ENCODE results near the gene CPNE2.

The CPNE2 gene

DNA sequence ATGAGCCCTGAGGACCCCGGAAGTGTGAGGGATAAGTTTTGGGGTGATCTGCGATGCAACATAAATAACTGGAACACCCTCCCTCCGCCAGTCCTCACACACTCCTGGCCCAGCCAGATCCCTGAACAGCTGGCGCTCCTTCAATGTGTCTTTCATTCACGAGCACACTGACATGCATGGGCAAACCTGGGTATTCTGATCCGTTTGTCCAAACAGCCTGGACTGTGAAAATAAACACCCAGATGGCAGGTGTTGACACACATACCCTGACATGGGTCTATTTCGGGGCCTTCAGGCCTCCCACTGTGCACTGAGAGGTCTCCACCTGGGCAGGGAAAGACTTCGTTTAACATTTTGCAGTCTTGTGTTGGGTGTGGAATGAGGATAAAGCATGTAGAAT is 3.0 kb upstream of the CPNE2 start:
- H3K27me3 ChIP-seq = no peaks in the 10 kb centered on the region
- no peaks in the 10 kb centered on the region for H3K36me3 ChIP-seq
- DNase-seq = no peak
- no peak overlapping the region for H3K4me3 ChIP-seq
- intact Hi-C loops (cut with DNase I; ENCODE audit: low total_unique reads) = loop anchor here (5.0 kb wide), 2 partner anchors 78 to 198 kb away; no protein-coding TSS in a partner anchor
- no peaks in the 10 kb centered on the region for H3K9me3 ChIP-seq
- TF ChIP-seq, protein P1, sequence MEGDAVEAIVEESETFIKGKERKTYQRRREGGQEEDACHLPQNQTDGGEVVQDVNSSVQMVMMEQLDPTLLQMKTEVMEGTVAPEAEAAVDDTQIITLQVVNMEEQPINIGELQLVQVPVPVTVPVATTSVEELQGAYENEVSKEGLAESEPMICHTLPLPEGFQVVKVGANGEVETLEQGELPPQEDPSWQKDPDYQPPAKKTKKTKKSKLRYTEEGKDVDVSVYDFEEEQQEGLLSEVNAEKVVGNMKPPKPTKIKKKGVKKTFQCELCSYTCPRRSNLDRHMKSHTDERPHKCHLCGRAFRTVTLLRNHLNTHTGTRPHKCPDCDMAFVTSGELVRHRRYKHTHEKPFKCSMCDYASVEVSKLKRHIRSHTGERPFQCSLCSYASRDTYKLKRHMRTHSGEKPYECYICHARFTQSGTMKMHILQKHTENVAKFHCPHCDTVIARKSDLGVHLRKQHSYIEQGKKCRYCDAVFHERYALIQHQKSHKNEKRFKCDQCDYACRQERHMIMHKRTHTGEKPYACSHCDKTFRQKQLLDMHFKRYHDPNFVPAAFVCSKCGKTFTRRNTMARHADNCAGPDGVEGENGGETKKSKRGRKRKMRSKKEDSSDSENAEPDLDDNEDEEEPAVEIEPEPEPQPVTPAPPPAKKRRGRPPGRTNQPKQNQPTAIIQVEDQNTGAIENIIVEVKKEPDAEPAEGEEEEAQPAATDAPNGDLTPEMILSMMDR (IDR thresholded peaks at IDR 0.05) = no peak
- H3K27ac ChIP-seq = no peak overlapping the region
- peaks cover 0 to 30% (median 21%) of the 10 kb centered on the region in 4 donors for H3K4me1 ChIP-seq

DNA sequence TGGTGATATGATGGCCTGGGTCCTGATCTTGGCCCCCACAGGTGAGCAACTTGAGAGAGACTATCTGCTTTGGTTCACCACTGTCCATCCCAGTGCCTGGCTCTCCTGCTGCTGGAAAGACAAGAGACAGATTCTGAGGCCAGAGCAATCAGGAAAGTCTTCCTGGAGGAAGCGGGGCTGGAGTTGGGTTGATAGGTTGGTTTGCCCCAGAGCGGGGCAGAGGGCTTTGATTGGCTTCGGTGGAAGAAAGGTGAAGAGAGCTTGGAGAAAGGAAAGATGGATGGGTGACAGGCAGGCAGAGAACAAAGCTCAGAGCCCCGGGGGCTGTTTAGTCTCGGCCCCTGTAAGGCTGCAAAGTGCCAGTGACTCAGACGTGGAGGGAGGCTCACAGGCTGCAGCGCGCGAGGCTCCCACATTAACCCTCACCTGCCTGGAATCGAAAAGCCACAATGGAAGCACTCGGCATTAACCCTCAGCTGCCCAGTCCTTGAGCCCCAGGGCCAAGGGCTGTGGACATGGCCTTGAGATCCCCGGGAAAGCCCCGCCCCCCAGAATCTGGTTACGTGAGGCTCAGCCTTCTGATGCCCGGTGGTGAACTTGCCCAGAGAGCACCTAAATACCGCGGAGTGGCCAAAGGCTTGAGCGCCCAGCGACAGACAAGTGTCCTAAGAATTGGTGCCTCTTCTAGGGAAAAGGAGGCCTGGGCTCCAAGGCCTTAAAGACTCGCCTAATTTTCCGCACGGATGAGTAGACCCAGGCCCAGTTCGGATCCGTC is 996 bp upstream of the CPNE2 start:
- H3K27me3 ChIP-seq = no peaks in the 10 kb centered on the region
- H3K4me3 ChIP-seq = peak overlapping the region; percentile 59 to 95
- peak; percentile 63 to 80 for DNase-seq
- TF ChIP-seq, protein P1 (IDR thresholded peaks at IDR 0.05) = no peak
- no peaks in the 10 kb centered on the region for H3K9me3 ChIP-seq
- intact Hi-C loops (cut with DNase I; ENCODE audit: low total_unique reads) = loop anchor here (5.0 kb wide), 1 partner anchor 331 kb away; no protein-coding TSS in a partner anchor
- H3K4me1 ChIP-seq = peaks cover 0 to 32% (median 23%) of the 10 kb centered on the region in 4 donors
- H3K36me3 ChIP-seq = no peaks in the 10 kb centered on the region
- peak overlapping the region; percentile 92 to 93 for H3K27ac ChIP-seq

DNA sequence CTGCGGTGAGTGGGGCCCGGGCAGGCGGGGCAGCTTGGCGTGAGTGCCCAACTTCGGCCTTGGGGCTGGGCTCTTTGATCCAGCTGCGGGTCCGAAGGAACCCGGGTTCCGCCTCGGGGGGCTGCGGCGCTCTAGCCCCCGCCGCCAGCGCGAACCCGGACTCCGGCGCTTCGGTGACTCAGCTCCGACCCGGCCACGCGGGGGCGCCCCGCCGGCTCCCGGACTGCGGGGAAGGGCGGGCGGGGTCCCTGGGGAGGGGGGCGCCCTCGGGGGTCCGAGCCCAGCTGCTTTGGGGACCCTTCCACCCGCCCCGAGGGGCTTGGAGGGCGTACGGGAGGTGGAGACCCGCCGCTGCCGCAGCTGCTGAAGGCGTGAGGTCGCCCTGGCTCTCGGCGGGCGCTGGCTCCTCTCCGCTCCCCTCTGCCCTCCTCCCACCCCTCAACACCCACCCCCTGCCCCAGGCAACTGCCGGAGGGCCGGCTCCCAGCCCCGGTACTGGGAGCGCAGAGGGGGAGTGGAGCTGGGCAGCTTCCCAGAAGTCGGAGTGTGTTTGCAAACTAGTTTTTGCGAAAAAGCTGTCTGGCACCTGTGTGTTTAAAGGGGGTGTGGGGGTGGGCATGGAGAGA is 516 bp downstream of the CPNE2 start:
- H3K36me3 ChIP-seq = no peaks in the 10 kb centered on the region
- no peaks in the 10 kb centered on the region for H3K9me3 ChIP-seq
- peaks cover 0 to 35% (median 23%) of the 10 kb centered on the region in 4 donors for H3K4me1 ChIP-seq
- no peak for DNase-seq
- peak overlapping the region; percentile 73 to 92 for H3K27ac ChIP-seq
- H3K4me3 ChIP-seq = peak overlapping the region; percentile 59 to 95
- TF ChIP-seq, protein P1 (IDR thresholded peaks at IDR 0.05) = peak; percentile 10 to 57
- intact Hi-C loops (cut with DNase I; ENCODE audit: low total_unique reads) = loop anchor here (2.0 to 5.0 kb wide), 2 partner anchors 92 to 329 kb away; no protein-coding TSS in a partner anchor
- no peaks in the 10 kb centered on the region for H3K27me3 ChIP-seq

DNA sequence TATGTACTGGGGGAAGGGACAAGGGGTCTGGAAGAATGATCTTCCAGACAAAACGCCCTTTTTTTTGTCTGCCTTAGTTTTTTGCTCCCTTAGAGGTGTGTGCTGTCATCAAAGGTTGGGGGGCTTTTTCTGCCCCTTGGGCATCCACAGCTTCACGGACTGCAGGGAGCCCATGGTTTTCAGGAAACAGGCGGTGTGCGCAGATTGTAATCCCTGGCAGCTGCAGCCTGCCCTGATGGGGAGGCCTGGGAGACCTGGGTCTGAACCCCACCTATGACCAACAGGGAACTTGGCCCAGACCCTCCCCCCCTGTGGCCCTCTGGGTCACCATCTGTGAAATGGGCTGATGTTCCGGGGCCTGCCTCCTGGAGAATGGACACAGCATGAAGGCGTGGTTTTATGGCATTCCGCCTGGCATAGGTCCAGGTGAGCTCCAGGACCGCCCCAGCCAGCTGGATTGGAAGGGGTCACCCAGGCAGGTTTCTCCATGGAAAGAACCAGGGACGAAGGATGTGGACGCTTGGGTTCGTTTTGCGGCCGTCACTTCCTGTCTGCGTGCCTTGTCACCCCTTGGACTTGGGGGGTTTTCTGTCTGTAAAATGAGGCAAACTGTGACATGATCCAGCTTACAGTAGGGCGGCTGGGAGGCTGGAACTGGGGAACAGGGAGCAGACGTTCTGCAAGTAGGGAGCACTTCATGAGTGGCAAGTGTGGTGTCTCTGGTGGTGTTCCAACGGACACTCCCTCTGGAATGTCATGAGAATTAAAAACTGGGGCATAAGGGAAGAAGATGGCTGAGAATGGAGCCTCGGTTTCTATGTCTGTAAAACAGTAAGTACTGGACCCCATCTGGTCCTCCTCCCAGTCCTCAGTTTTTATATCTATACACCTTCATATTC is 1.5 kb downstream of the CPNE2 start:
- H3K27me3 ChIP-seq = no peaks in the 10 kb centered on the region
- peaks cover 0 to 40% (median 23%) of the 10 kb centered on the region in 4 donors for H3K4me1 ChIP-seq
- DNase-seq = no peak
- H3K4me3 ChIP-seq = peak overlapping the region; percentile 59 to 95
- TF ChIP-seq, protein P1 (IDR thresholded peaks at IDR 0.05) = no peak
- no peaks in the 10 kb centered on the region for H3K36me3 ChIP-seq
- intact Hi-C loops (cut with DNase I; ENCODE audit: low total_unique reads) = loop anchor here (2.0 to 5.0 kb wide), 2 partner anchors 91 to 328 kb away; no protein-coding TSS in a partner anchor
- H3K27ac ChIP-seq = no peak overlapping the region
- no peaks in the 10 kb centered on the region for H3K9me3 ChIP-seq

DNA sequence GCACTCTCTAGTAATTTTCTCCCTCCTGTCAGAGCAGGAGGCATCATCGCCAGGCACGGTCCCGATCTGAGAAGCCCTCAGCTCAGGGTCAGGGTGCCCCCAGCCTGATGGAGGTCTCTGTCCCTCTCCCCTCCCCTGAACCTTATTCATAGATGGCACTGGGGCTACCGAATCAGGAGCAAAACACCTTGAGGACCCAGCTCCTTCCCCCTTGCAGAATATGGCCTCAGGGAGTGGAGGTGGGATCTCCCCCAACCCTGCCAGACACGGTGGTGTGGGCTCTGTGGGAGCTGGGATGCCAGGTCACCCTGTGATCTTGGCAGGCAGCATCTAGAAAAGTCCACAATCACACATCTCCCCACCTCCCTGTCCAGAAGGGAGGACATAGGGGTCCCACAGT is 2.5 kb downstream of the CPNE2 start:
- no peak overlapping the region for H3K4me3 ChIP-seq
- intact Hi-C loops (cut with DNase I; ENCODE audit: low total_unique reads) = loop anchor here (5.0 kb wide), 1 partner anchor 327 kb away; no protein-coding TSS in a partner anchor
- no peaks in the 10 kb centered on the region for H3K36me3 ChIP-seq

More for the DNA sequence above, 2.5 kb downstream of the CPNE2 start:
- TF ChIP-seq, protein P1 (IDR thresholded peaks at IDR 0.05) = no peak
- Histone ChIP-seq H3K4me1 (peaks cover 0 to 40% (median 24%) of the 10 kb centered on the region in 4 donors), H3K27ac (no peak overlapping the region), H3K9me3 (no peaks in the 10 kb centered on the region), H3K27me3 (no peaks in the 10 kb centered on the region)
- no peak for DNase-seq

Measured in tibial artery (tissue), 4 donors.